ENCODE data around the gene MAPK10. TPM values are rescaled to one million over a fixed set of nuclear protein-coding genes. Genes with fewer than 3 reads are reported as not detected.

Gene MAPK10
- total and polyA plus RNA-seq, 9 of the 15 experiments (the other 6 are each of a cell fraction or from before 2014, with no cell fraction given), result 0.10 to 0.53 (median 0.18) TPM; not detected in 4

DNA sequence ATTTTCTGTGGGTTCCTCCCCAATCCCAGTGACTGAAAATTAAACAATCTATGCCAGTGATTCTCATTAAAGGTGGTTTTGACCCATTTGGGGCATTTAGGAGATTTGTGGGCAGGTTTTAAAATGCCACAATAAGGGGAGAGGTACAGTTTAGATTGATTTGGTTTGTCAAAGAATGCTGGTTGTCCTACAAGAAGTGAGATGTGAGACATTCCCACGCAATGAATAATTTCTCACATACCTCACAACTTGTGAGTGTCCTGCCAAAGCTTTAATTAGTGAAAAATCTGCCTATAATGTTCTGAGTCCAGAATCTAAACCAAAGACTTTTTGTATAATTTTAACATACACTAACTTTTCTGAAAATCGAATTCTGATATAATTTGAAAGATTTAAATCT lies 199.4 kb downstream of the MAPK10 start:
- no peaks in the 10 kb centered on the region for H3K9me3 ChIP-seq (replicated peaks; ENCODE audit: control insufficient read depth, insufficient read depth, low read depth, low read length)
- BruUV-seq (replicated peaks), result no TSS peak
- intact Hi-C loops (cut with micrococcal nuclease), result no loop called here

More for the DNA sequence above, 199.4 kb downstream of the MAPK10 start:
- no peaks in the 10 kb centered on the region for H3K36me3 ChIP-seq (ENCODE audit: control insufficient read depth, insufficient read depth, low read length)
- H3K4me1 ChIP-seq (replicated peaks in 1 of 2; ENCODE audit: control insufficient read depth in 2 of 2, insufficient read depth in 2 of 2, low read length in 2 of 2), result no peaks in the 10 kb centered on the region
- ATAC-seq, result no peak
- in situ Hi-C loops (cut with MboI), result no loop called here
- TF ChIP-seq FOXK1 (CRISPR knock-in tag; IDR thresholded peaks at IDR 0.05; ENCODE audit: borderline replicate concordance) (no peak), ELF1 (tag; IDR thresholded peaks at IDR 0.05) (no peak), MTA1 (IDR thresholded peaks at IDR 0.05; ENCODE audit: borderline replicate concordance) (no peak), RAD51 (IDR thresholded peaks at IDR 0.05; ENCODE audit: borderline replicate concordance, low read depth) (no peak), ZNF23 (CRISPR knock-in tag; IDR thresholded peaks at IDR 0.05) (no peak), BDP1 (IDR thresholded peaks at IDR 0.05; ENCODE audit: insufficient read depth, insufficient read length) (no peak), FOXJ2 (tag; IDR thresholded peaks at IDR 0.05) (no peak), ZZZ3 (IDR thresholded peaks at IDR 0.05) (no peak), RBM25 (IDR thresholded peaks at IDR 0.05; ENCODE audit: low read depth, low read length, severe bottlenecking) (no peak), ZNF75A (CRISPR knock-in tag; IDR thresholded peaks at IDR 0.05) (no peak), DPF2 (IDR thresholded peaks at IDR 0.05) (no peak), SRSF9 (IDR thresholded peaks at IDR 0.05; ENCODE audit: borderline replicate concordance, low read depth, low read length) (no peak), ZNF77 (CRISPR knock-in tag; IDR thresholded peaks at IDR 0.05) (no peak)
- TF ChIP-seq, protein P1, sequence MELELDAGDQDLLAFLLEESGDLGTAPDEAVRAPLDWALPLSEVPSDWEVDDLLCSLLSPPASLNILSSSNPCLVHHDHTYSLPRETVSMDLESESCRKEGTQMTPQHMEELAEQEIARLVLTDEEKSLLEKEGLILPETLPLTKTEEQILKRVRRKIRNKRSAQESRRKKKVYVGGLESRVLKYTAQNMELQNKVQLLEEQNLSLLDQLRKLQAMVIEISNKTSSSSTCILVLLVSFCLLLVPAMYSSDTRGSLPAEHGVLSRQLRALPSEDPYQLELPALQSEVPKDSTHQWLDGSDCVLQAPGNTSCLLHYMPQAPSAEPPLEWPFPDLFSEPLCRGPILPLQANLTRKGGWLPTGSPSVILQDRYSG (tag; conservative IDR thresholded peaks at IDR 0.05; ENCODE audit: low read depth), result no peak
- TF ChIP-seq, protein P2, sequence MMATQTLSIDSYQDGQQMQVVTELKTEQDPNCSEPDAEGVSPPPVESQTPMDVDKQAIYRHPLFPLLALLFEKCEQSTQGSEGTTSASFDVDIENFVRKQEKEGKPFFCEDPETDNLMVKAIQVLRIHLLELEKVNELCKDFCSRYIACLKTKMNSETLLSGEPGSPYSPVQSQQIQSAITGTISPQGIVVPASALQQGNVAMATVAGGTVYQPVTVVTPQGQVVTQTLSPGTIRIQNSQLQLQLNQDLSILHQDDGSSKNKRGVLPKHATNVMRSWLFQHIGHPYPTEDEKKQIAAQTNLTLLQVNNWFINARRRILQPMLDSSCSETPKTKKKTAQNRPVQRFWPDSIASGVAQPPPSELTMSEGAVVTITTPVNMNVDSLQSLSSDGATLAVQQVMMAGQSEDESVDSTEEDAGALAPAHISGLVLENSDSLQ (IDR thresholded peaks at IDR 0.05), result no peak
- no peak overlapping the region for H3K27ac ChIP-seq (ENCODE audit: extremely low read depth, low read depth, low read length)
- ChIA-PET CTCF (ENCODE audit: low intra/inter-chr PET ratio) (no interaction called here), POLR2A (no interaction called here)
- H3K4me3 ChIP-seq, result no peak overlapping the region
- no peaks in the 10 kb centered on the region for H4K20me1 ChIP-seq (replicated peaks; ENCODE audit: control insufficient read depth, insufficient read depth, low read length)
- no peak overlapping the region for H2AFZ ChIP-seq (ENCODE audit: low read depth, low read length)
- H3K9ac ChIP-seq (ENCODE audit: insufficient read depth in 1 of 2, low read depth in 2 of 2, low read length in 2 of 2), result no peak overlapping the region
- no peaks in the 10 kb centered on the region for H3K9me1 ChIP-seq (ENCODE audit: control insufficient read depth, insufficient read depth, low read length)
- WGBS (ENCODE audit: insufficient coverage, low coverage, missing lambda C conversion rate), result 0% methylated on average over 2 of the region's 2 CpGs
- FAIRE-seq, result no peak
- H3K79me2 ChIP-seq (ENCODE audit: control insufficient read depth, insufficient read depth, low read length), result no peaks in the 10 kb centered on the region
- H3K27me3 ChIP-seq (ENCODE audit: control insufficient read depth in 2 of 2, insufficient read depth in 2 of 2, low read length in 2 of 2), result no peaks in the 10 kb centered on the region
- H3K4me2 ChIP-seq (ENCODE audit: insufficient read depth, low read length), result no peak overlapping the region
- no peak for DNase-seq (ENCODE audit: extremely low read depth in 1 of 4, low spot score in 3 of 4)
